MCF 10A (cell line): ENCODE results near the gene CPNE4. TPM values are rescaled to one million over a fixed set of nuclear protein-coding genes. Genes with fewer than 3 reads are reported as not detected.
"Not testable (repeated sequence)": the region's sequence is repeated elsewhere in the genome, so short reads cannot be mapped to it uniquely, and the experiment has no call there.

Experiments used
- BruUV-seq: library from RNA; stranded (reverse); fragments of 400-500 nt; replicated peaks from 2 replicates; lab custom pipeline; 2021; lab: Mats Ljungman, UMichigan
- CTCF ChIA-PET: fragments of 300-600 bp; sonication (Branson Sonifier 250); formaldehyde crosslinking; extraction: SDS; loops from one replicate; lab custom pipeline; 2021; ENCODE audit warnings: antibody characterized with exemption, inconsistent platforms; lab: Yijun Ruan, JAX
- POLR2A ChIA-PET: fragments of 300-600, 350-650 bp; sonication (Branson Sonifier 250); formaldehyde crosslinking; extraction: SDS; loops from one replicate; lab custom pipeline; 2020; ENCODE audit warnings: antibody characterized with exemption, inconsistent platforms; lab: Yijun Ruan, JAX
- DNase-seq: peaks from one replicate; pipeline ENCODE4 v3.0.0-alpha.2; 2018; ENCODE audit not compliant: unreplicated experiment
- H3K27ac Mint-ChIP-seq: one replicate; pipeline ENCODE4 v1.8.0; 2022; ENCODE audit warnings: mild to moderate bottlenecking, low read depth, mixed read lengths; ENCODE audit not compliant: unreplicated experiment
- H3K27me3 Mint-ChIP-seq: one replicate; pipeline ENCODE4 v1.8.0; 2022; ENCODE audit warnings: mixed read lengths; ENCODE audit not compliant: insufficient read depth, unreplicated experiment
- H3K36me3 Mint-ChIP-seq: one replicate; pipeline ENCODE4 v1.8.0; 2022; ENCODE audit warnings: mild to moderate bottlenecking, moderate library complexity, mixed read lengths; ENCODE audit not compliant: insufficient read depth, unreplicated experiment
- H3K4me1 Mint-ChIP-seq: one replicate; pipeline ENCODE4 v1.8.0; 2022; ENCODE audit warnings: mixed read lengths; ENCODE audit not compliant: insufficient read depth, unreplicated experiment
- H3K4me3 Mint-ChIP-seq: one replicate; pipeline ENCODE4 v1.8.0; 2022; ENCODE audit warnings: mild to moderate bottlenecking, moderate library complexity, mixed read lengths; ENCODE audit not compliant: unreplicated experiment
- H3K9me3 Mint-ChIP-seq: one replicate; pipeline ENCODE4 v1.8.0; 2022; ENCODE audit warnings: mixed read lengths; ENCODE audit not compliant: unreplicated experiment
- CTCF ChIP-seq: fragments of 200-600 bp; IDR thresholded peaks from one replicate; pipeline ENCODE4 v1.8.0; 2022; ENCODE audit warnings: antibody characterized with exemption, mild to moderate bottlenecking; ENCODE audit not compliant: unreplicated experiment
- intact Hi-C: fragments of 100-400 bp; cut with micrococcal nuclease; formaldehyde crosslinking; loops from 2 replicates; pipeline ENCODE4 v1.14.1; 2022
- total RNA-seq: library from RNA; stranded (reverse); gene quantifications from 2 replicates; pipeline ENCODE4 v1.2.3, GENCODE V29; 2022

CPNE4 gene
- total RNA-seq, 1 experiment from 2014 or later: not detected

GRCh38 chr3:131896285-131896684 lies 138.5 kb downstream of the CPNE4 start:
- Mint-ChIP-seq H3K4me3 (no peak overlapping the region), H3K27ac (no peak overlapping the region), H3K4me1 (no peaks in the 10 kb centered on the region), H3K36me3 (no peaks in the 10 kb centered on the region), H3K27me3 (no peaks in the 10 kb centered on the region), H3K9me3 (no peaks in the 10 kb centered on the region)
- CTCF ChIA-PET: interaction anchor here (0.6 to 1.0 kb wide), 2 partner anchors 9 to 10 kb away, joined by 5 to 6 read pairs; no protein-coding TSS in a partner anchor
- no peak for DNase-seq
- POLR2A ChIA-PET: no interaction called here
- intact Hi-C loops: no loop called here
- TF ChIP-seq CTCF: no peak
- BruUV-seq: no TSS peak

GRCh38 chr3:131895766-131896165 lies 139.0 kb downstream of the CPNE4 start:
- TF ChIP-seq CTCF: no peak
- H3K27me3 Mint-ChIP-seq: no peaks in the 10 kb centered on the region
- H3K4me3 Mint-ChIP-seq: no peak overlapping the region
- H3K36me3 Mint-ChIP-seq: no peaks in the 10 kb centered on the region
- intact Hi-C loops: no loop called here
- H3K9me3 Mint-ChIP-seq: no peaks in the 10 kb centered on the region
- no peak for DNase-seq
- CTCF ChIA-PET: interaction anchor here (0.6 to 1.0 kb wide), 5 partner anchors 9 to 1098 kb away, joined by 3 to 6 read pairs (median 3); no protein-coding TSS in a partner anchor
- no peak overlapping the region for H3K27ac Mint-ChIP-seq
- POLR2A ChIA-PET: no interaction called here
- no TSS peak for BruUV-seq
- no peaks in the 10 kb centered on the region for H3K4me1 Mint-ChIP-seq

GRCh38 chr3:131892331-131892730 lies 142.5 kb downstream of the CPNE4 start:
- Mint-ChIP-seq H3K4me1 (no peaks in the 10 kb centered on the region), H3K9me3 (no peaks in the 10 kb centered on the region), H3K36me3 (no peaks in the 10 kb centered on the region), H3K27me3 (no peaks in the 10 kb centered on the region), H3K4me3 (no peak overlapping the region), H3K27ac (no peak overlapping the region)
- POLR2A ChIA-PET: interaction anchor here (0.7 kb wide), 1 partner anchor 660 kb away, joined by 3 read pairs; no protein-coding TSS in a partner anchor
- intact Hi-C loops: no loop called here
- TF ChIP-seq CTCF: no peak
- no TSS peak for BruUV-seq
- no peak for DNase-seq
- CTCF ChIA-PET: interaction anchor here (0.7 to 1.4 kb wide), 2 partner anchors 97 to 457 kb away, joined by 3 to 4 read pairs; no protein-coding TSS in a partner anchor

- H3K27ac Mint-ChIP-seq, DNase-seq, H3K9me3 Mint-ChIP-seq, POLR2A ChIA-PET, H3K4me3 Mint-ChIP-seq, H3K36me3 Mint-ChIP-seq, H3K27me3 Mint-ChIP-seq, intact Hi-C loops, BruUV-seq, H3K4me1 Mint-ChIP-seq: not testable (repeated sequence)
- CTCF ChIA-PET: interaction anchor here (0.8 kb wide), 1 partner anchor 10 kb away, joined by 5 read pairs; no protein-coding TSS in a partner anchor
Observed at GRCh38 chr3:131885871-131886270, 148.9 kb downstream of the CPNE4 start.
